ENCODE data around the gene ELOB. TPM values are rescaled to one million over a fixed set of nuclear protein-coding genes. Genes with fewer than 3 reads are reported as not detected.
A peak's percentile ranks its signal among the peaks of the same experiment; 100 is the strongest.

The ELOB gene
- total RNA-seq, 1 donor from 2014 or later: 323 TPM

DNA sequence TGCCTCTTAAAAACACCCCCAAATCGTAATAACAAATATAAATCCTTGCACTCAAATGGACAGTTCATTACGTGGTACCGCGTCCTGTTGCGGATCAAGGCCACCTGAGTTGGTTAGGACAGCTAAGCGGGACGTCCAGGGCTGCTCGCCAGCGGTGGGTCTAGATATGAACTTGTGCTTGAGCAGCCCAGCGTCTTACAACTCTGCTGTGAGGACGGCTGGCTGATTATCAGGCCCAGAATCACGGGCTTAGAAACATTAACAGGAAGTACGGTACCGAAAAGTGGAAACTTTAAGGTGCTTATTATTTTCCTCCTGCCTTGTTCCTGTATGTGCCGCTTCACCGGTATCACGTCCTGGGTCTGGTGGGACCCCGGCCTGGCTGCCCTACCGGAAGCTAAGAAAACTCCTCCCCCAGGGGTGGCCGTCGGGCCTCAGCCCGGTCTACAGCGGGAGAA is 25.5 kb downstream of the ELOB start:
- TF ChIP-seq, protein P1, sequence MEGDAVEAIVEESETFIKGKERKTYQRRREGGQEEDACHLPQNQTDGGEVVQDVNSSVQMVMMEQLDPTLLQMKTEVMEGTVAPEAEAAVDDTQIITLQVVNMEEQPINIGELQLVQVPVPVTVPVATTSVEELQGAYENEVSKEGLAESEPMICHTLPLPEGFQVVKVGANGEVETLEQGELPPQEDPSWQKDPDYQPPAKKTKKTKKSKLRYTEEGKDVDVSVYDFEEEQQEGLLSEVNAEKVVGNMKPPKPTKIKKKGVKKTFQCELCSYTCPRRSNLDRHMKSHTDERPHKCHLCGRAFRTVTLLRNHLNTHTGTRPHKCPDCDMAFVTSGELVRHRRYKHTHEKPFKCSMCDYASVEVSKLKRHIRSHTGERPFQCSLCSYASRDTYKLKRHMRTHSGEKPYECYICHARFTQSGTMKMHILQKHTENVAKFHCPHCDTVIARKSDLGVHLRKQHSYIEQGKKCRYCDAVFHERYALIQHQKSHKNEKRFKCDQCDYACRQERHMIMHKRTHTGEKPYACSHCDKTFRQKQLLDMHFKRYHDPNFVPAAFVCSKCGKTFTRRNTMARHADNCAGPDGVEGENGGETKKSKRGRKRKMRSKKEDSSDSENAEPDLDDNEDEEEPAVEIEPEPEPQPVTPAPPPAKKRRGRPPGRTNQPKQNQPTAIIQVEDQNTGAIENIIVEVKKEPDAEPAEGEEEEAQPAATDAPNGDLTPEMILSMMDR (IDR thresholded peaks at IDR 0.05; ENCODE audit: insufficient read depth, low read depth, low read length): no peak
- TF ChIP-seq EZH2 (IDR thresholded peaks at IDR 0.05; ENCODE audit: insufficient read depth, low read length): no peak
- DNase-seq (ENCODE audit: low read depth): no peak
- H3K4me3 Mint-ChIP-seq (ENCODE audit: unreplicated experiment): peak overlapping the region; percentile 89
- peaks cover 25% of the 10 kb centered on the region for H3K4me1 ChIP-seq (ENCODE audit: insufficient read depth, low read length)
- no peaks in the 10 kb centered on the region for H3K27me3 ChIP-seq (ENCODE audit: insufficient read depth, low read length)
- peak overlapping the region; percentile 90 for H3K9ac ChIP-seq (ENCODE audit: low read length)
- H3K27me3 Mint-ChIP-seq (ENCODE audit: low read depth, unreplicated experiment): no peaks in the 10 kb centered on the region
- H2AFZ ChIP-seq (ENCODE audit: low read depth, low read length): peak overlapping the region; percentile 96
- H3K4me3 ChIP-seq (ENCODE audit: insufficient read depth, low read depth, low read length): peak overlapping the region; percentile 85
- no peak for FAIRE-seq
- no peaks in the 10 kb centered on the region for H3K9me3 Mint-ChIP-seq (ENCODE audit: unreplicated experiment)
- H3K27ac Mint-ChIP-seq (ENCODE audit: unreplicated experiment): peak overlapping the region; percentile 95
- H3K4me2 ChIP-seq (ENCODE audit: low read length): peak overlapping the region; percentile 96
- H4K20me1 ChIP-seq (ENCODE audit: insufficient read depth, low read length): peaks cover 37% of the 10 kb centered on the region
- H3K9me3 ChIP-seq (ENCODE audit: insufficient read depth, low read depth, low read length): no peaks in the 10 kb centered on the region
- peaks cover under 1% of the 10 kb centered on the region for H3K36me3 ChIP-seq (ENCODE audit: insufficient read depth, low read length)
- H3K27ac ChIP-seq (ENCODE audit: low read depth, low read length): peak overlapping the region; percentile 99
- H3K4me1 Mint-ChIP-seq (ENCODE audit: low read depth, unreplicated experiment): peaks cover 20% of the 10 kb centered on the region
- H3K36me3 Mint-ChIP-seq (ENCODE audit: low read depth, unreplicated experiment): peaks cover 8% of the 10 kb centered on the region
- H3K79me2 ChIP-seq (ENCODE audit: insufficient read depth, low read length): peaks cover 49% of the 10 kb centered on the region

DNA sequence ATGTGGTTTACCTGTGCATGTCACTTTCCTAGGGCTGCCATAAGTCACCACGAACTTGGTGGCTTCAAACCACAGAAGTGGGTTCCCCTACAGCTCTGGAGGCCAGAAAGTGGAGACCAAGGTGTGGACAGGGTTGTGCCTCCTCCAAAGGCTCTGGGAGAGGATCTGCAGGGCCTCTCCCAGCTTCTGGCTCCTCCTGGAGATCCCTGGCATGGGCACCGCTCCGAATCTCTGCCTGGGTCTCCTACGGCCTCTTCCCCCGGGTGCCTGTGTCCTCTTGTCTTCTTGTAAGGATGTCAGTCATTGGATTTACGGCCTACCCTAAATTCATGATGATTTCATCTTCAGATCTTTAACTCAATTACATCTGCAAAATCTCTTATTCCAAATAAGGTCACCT is 27.1 kb downstream of the ELOB start:
- Histone ChIP-seq H3K36me3 (ENCODE audit: insufficient read depth, low read length) (no peaks in the 10 kb centered on the region), H4K20me1 (ENCODE audit: insufficient read depth, low read length) (peaks cover 20% of the 10 kb centered on the region), H2AFZ (ENCODE audit: low read depth, low read length) (no peak overlapping the region), H3K4me1 (ENCODE audit: insufficient read depth, low read length) (peaks cover 14% of the 10 kb centered on the region), H3K9ac (ENCODE audit: low read length) (no peak overlapping the region), H3K4me2 (ENCODE audit: low read length) (no peak overlapping the region), H3K27ac (ENCODE audit: low read depth, low read length) (no peak overlapping the region), H3K27me3 (ENCODE audit: insufficient read depth, low read length) (no peaks in the 10 kb centered on the region), H3K4me3 (ENCODE audit: insufficient read depth, low read depth, low read length) (no peak overlapping the region), H3K79me2 (ENCODE audit: insufficient read depth, low read length) (peaks cover 33% of the 10 kb centered on the region), H3K9me3 (ENCODE audit: insufficient read depth, low read depth, low read length) (no peaks in the 10 kb centered on the region)
- Mint-ChIP-seq H3K27me3 (ENCODE audit: low read depth, unreplicated experiment) (no peaks in the 10 kb centered on the region), H3K27ac (ENCODE audit: unreplicated experiment) (no peak overlapping the region), H3K4me1 (ENCODE audit: low read depth, unreplicated experiment) (peaks cover 6% of the 10 kb centered on the region), H3K9me3 (ENCODE audit: unreplicated experiment) (no peaks in the 10 kb centered on the region), H3K36me3 (ENCODE audit: low read depth, unreplicated experiment) (peaks cover 6% of the 10 kb centered on the region), H3K4me3 (ENCODE audit: unreplicated experiment) (peak overlapping the region; percentile 89)
- no peak for TF ChIP-seq EZH2 (IDR thresholded peaks at IDR 0.05; ENCODE audit: insufficient read depth, low read length)
- TF ChIP-seq, protein P1 (IDR thresholded peaks at IDR 0.05; ENCODE audit: insufficient read depth, low read depth, low read length): no peak
- DNase-seq (ENCODE audit: low read depth) (no peak), FAIRE-seq (no peak)

DNA sequence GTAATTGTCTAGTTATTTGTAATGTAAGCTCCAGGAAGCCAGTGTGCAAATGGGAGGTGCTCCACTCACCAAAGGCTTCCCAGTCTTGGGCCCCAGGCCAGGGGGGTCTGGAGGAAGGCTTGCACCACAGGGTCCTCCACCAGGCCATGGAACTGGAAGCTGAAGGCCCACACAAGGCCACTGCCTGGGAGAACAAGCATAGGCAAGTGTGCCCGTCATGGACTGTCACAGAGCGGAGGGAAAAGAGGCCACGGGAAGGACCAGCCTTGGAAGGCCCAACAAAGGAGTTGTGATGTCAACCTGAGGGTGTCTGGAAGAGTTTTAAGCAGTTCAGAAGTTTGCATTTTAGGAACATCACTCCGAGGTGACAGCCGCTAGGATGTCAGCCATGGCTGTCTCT is 27.6 kb downstream of the ELOB start:
- Mint-ChIP-seq H3K36me3 (ENCODE audit: low read depth, unreplicated experiment) (peaks cover 5% of the 10 kb centered on the region), H3K9me3 (ENCODE audit: unreplicated experiment) (no peaks in the 10 kb centered on the region), H3K27me3 (ENCODE audit: low read depth, unreplicated experiment) (no peaks in the 10 kb centered on the region), H3K27ac (ENCODE audit: unreplicated experiment) (no peak overlapping the region), H3K4me3 (ENCODE audit: unreplicated experiment) (no peak overlapping the region), H3K4me1 (ENCODE audit: low read depth, unreplicated experiment) (peaks cover 5% of the 10 kb centered on the region)
- no peak overlapping the region for H3K4me2 ChIP-seq (ENCODE audit: low read length)
- FAIRE-seq (no peak), DNase-seq (ENCODE audit: low read depth) (no peak)
- peaks cover 16% of the 10 kb centered on the region for H4K20me1 ChIP-seq (ENCODE audit: insufficient read depth, low read length)
- no peak overlapping the region for H3K4me3 ChIP-seq (ENCODE audit: insufficient read depth, low read depth, low read length)
- TF ChIP-seq, protein P1 (IDR thresholded peaks at IDR 0.05; ENCODE audit: insufficient read depth, low read depth, low read length): no peak
- no peak for TF ChIP-seq EZH2 (IDR thresholded peaks at IDR 0.05; ENCODE audit: insufficient read depth, low read length)
- H2AFZ ChIP-seq (ENCODE audit: low read depth, low read length): no peak overlapping the region
- H3K9ac ChIP-seq (ENCODE audit: low read length): no peak overlapping the region
- H3K36me3 ChIP-seq (ENCODE audit: insufficient read depth, low read length): no peaks in the 10 kb centered on the region
- H3K27me3 ChIP-seq (ENCODE audit: insufficient read depth, low read length): no peaks in the 10 kb centered on the region
- peaks cover 28% of the 10 kb centered on the region for H3K79me2 ChIP-seq (ENCODE audit: insufficient read depth, low read length)
- no peaks in the 10 kb centered on the region for H3K9me3 ChIP-seq (ENCODE audit: insufficient read depth, low read depth, low read length)
- no peak overlapping the region for H3K27ac ChIP-seq (ENCODE audit: low read depth, low read length)
- peaks cover 9% of the 10 kb centered on the region for H3K4me1 ChIP-seq (ENCODE audit: insufficient read depth, low read length)

Data from astrocyte (in vitro differentiated cells and primary cell).